ENCODE measurements around the gene UNC13B. TPM values are rescaled to one million over a fixed set of nuclear protein-coding genes. Genes with fewer than 3 reads are reported as not detected.

The UNC13B gene
- total RNA-seq, 4 donors from 2014 or later = 28.0 to 39.3 (median 34.3) TPM

- DNase-seq (ENCODE audit: low spot score in 2 of 2) = no peak
- no peak for TF ChIP-seq EP300 (IDR thresholded peaks at IDR 0.05)
- TF ChIP-seq POLR2A (IDR thresholded peaks at IDR 0.05) = no peak
- 82 to 84% methylated on average over 5 of the region's 5 CpGs for WGBS, 2 donors
- Histone ChIP-seq H3K9me3 (no peaks in the 10 kb centered on the region), H3K36me3 (peaks cover 0 to 11% (median 0%) of the 10 kb centered on the region in 3 donors), H3K27ac (no peak overlapping the region), H3K4me1 (peaks cover 0 to 28% (median 0%) of the 10 kb centered on the region in 4 donors), H3K27me3 (no peaks in the 10 kb centered on the region), H3K4me3 (no peak overlapping the region)
Observed at GRCh38 chr9:35348109-35348508, 186.3 kb downstream of the UNC13B start.

GRCh38 chr9:35349287-35349990, 187.6 kb downstream of the UNC13B start:
- no peak for TF ChIP-seq CTCF (IDR thresholded peaks at IDR 0.05)
- TF ChIP-seq POLR2A (IDR thresholded peaks at IDR 0.05) = no peak
- no peak for TF ChIP-seq EP300 (IDR thresholded peaks at IDR 0.05)
- 79 to 80% methylated on average over 3 of the region's 3 CpGs for WGBS, 2 donors
- Histone ChIP-seq H3K27ac (no peak overlapping the region), H3K9me3 (no peaks in the 10 kb centered on the region), H3K36me3 (peaks cover 0 to 11% (median 0%) of the 10 kb centered on the region in 3 donors), H3K4me1 (peaks cover 0 to 28% (median 0%) of the 10 kb centered on the region in 4 donors), H3K27me3 (no peaks in the 10 kb centered on the region), H3K4me3 (no peak overlapping the region)
- no peak for DNase-seq (ENCODE audit: low spot score in 2 of 2)

GRCh38 chr9:35350212-35350611, 188.4 kb downstream of the UNC13B start:
- no peak for TF ChIP-seq CTCF (IDR thresholded peaks at IDR 0.05)
- no peak for TF ChIP-seq EP300 (IDR thresholded peaks at IDR 0.05)
- TF ChIP-seq POLR2A (IDR thresholded peaks at IDR 0.05) = no peak
- H3K4me3 ChIP-seq = no peak overlapping the region
- peaks cover 0 to 28% (median 0%) of the 10 kb centered on the region in 4 donors for H3K4me1 ChIP-seq
- peaks cover 0 to 11% (median 0%) of the 10 kb centered on the region in 3 donors for H3K36me3 ChIP-seq
- 75 to 80% methylated on average over 1 of the region's 1 CpG for WGBS, 2 donors
- H3K9me3 ChIP-seq = no peaks in the 10 kb centered on the region
- no peaks in the 10 kb centered on the region for H3K27me3 ChIP-seq
- DNase-seq (ENCODE audit: low spot score in 2 of 2) = no peak
- H3K27ac ChIP-seq = peak overlapping the region in 1 of 4 donors; percentile 46

- WGBS, 2 donors = 47 to 56% methylated on average over 3 of the region's 3 CpGs
Observed at GRCh38 chr9:35350827-35351549, 189.2 kb downstream of the UNC13B start.

More at GRCh38 chr9:35350827-35351549, 189.2 kb downstream of the UNC13B start:
- Histone ChIP-seq H3K4me1 (peaks cover 0 to 28% (median 0%) of the 10 kb centered on the region in 4 donors), H3K36me3 (peaks cover 0 to 11% (median 0%) of the 10 kb centered on the region in 3 donors), H3K27me3 (no peaks in the 10 kb centered on the region), H3K4me3 (no peak overlapping the region), H3K27ac (peak overlapping the region in 1 of 4 donors; percentile 46), H3K9me3 (no peaks in the 10 kb centered on the region)
- no peak for DNase-seq (ENCODE audit: low spot score in 2 of 2)
- TF ChIP-seq CTCF (IDR thresholded peaks at IDR 0.05) = no peak
- no peak for TF ChIP-seq POLR2A (IDR thresholded peaks at IDR 0.05)
- TF ChIP-seq EP300 (IDR thresholded peaks at IDR 0.05) = no peak
